Measurements from ENCODE around the gene PLA2G10.
"Not testable (repeated sequence)": the region's sequence is repeated elsewhere in the genome, so short reads cannot be mapped to it uniquely, and the experiment has no call there.

The PLA2G10 gene

DNA sequence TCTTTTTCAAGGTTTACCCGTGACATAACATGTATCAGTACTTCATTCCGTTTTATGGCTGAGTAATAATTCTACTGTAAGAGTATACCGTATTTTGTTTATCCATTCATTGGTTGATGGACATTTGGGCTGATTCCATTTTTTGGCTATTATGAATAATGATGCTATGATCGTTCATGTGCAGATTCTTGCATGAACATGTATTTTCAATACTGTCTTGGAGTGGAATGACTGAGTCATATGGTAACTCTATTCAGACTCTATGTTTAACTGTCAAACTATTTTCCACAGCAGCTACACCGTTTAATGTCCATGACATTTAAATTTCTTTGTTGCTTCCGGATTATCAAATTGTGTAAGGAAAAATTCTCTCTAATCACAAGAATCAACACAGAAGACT is 43.5 kb downstream of the PLA2G10 start:
- no peak overlapping the region for H3K9ac ChIP-seq (ENCODE audit: low read length)
- H2BK5ac ChIP-seq (ENCODE audit: low read length): no peak overlapping the region
- no peak overlapping the region for H3K4ac ChIP-seq (ENCODE audit: low read depth, low read length)
- H3K36me3 ChIP-seq (ENCODE audit: control insufficient read depth, insufficient read depth, low read length): peaks cover 6% of the 10 kb centered on the region
- H3K27me3 ChIP-seq (ENCODE audit: insufficient read depth, low read length, poor library complexity): no peaks in the 10 kb centered on the region
- H2BK15ac ChIP-seq (replicated peaks; ENCODE audit: low read depth): no peak overlapping the region
- H3K79me1 ChIP-seq (ENCODE audit: low read length): peaks cover 1% of the 10 kb centered on the region
- H3K4me2 ChIP-seq (ENCODE audit: low read length): no peak overlapping the region
- no peak overlapping the region for H3K27ac ChIP-seq (ENCODE audit: low read depth, low read length)
- no peak overlapping the region for H4K8ac ChIP-seq (ENCODE audit: low read depth, low read length)
- H3K4me1 ChIP-seq (ENCODE audit: control insufficient read depth, low read depth, low read length): no peaks in the 10 kb centered on the region
- no peaks in the 10 kb centered on the region for H3K79me2 ChIP-seq (ENCODE audit: control insufficient read depth, insufficient read depth, low read length)
- H2AK5ac ChIP-seq (ENCODE audit: low read length): no peak overlapping the region
- no peak overlapping the region for H3K18ac ChIP-seq (ENCODE audit: low read length)
- no peak overlapping the region for H3K4me3 ChIP-seq (ENCODE audit: low read length)
- no peak overlapping the region for H4K5ac ChIP-seq (ENCODE audit: low read length)
- no peak overlapping the region for H3K23ac ChIP-seq (ENCODE audit: low read length)
- DNase-seq: no peak
- no CpG with 5 or more reads among the region's 6 CpGs for WGBS (ENCODE audit: extremely low coverage, insufficient coverage, low lambda C conversion rate)
- no peak overlapping the region for H2BK120ac ChIP-seq (ENCODE audit: low read depth, low read length)
- no peak overlapping the region for H3K56ac ChIP-seq (ENCODE audit: low read length)

DNA sequence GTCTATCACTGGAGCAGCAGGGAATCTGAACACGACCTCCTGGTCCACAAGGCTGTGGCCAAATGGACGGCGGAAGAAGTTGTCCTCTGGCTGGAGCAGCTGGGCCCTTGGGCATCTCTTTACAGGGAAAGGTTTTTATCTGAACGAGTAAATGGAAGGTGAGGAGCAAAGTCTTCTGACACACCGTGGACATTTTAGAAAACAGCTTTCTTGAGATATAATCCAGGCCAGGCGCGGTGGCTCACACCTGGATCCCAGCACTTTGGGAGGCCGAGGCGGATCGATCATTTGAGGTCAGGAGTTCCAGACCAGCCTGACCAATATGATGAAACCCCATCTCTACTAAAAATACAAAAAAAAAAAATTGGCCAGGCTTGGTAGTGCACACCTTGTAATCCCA is 44.3 kb downstream of the PLA2G10 start:
- Histone ChIP-seq H3K4me3 (ENCODE audit: low read length) (no peak overlapping the region), H3K4me2 (ENCODE audit: low read length) (no peak overlapping the region), H3K27me3 (ENCODE audit: insufficient read depth, low read length, poor library complexity) (no peaks in the 10 kb centered on the region), H3K4me1 (ENCODE audit: control insufficient read depth, low read depth, low read length) (no peaks in the 10 kb centered on the region), H3K27ac (ENCODE audit: low read depth, low read length) (no peak overlapping the region), H3K79me1 (ENCODE audit: low read length) (peaks cover 1% of the 10 kb centered on the region), H2AK5ac (ENCODE audit: low read length) (no peak overlapping the region), H3K79me2 (ENCODE audit: control insufficient read depth, insufficient read depth, low read length) (no peaks in the 10 kb centered on the region), H3K23ac (ENCODE audit: low read length) (no peak overlapping the region), H3K18ac (ENCODE audit: low read length) (no peak overlapping the region), H4K5ac (ENCODE audit: low read length) (no peak overlapping the region), H4K8ac (ENCODE audit: low read depth, low read length) (no peak overlapping the region), H3K36me3 (ENCODE audit: control insufficient read depth, insufficient read depth, low read length) (peaks cover 6% of the 10 kb centered on the region), H2BK5ac (ENCODE audit: low read length) (no peak overlapping the region), H3K9ac (ENCODE audit: low read length) (no peak overlapping the region), H2BK120ac (ENCODE audit: low read depth, low read length) (no peak overlapping the region), H2BK15ac (replicated peaks; ENCODE audit: low read depth) (no peak overlapping the region), H3K56ac (ENCODE audit: low read length) (no peak overlapping the region), H3K4ac (ENCODE audit: low read depth, low read length) (no peak overlapping the region)
- DNase-seq: no peak
- no CpG with 5 or more reads among the region's 10 CpGs for WGBS (ENCODE audit: extremely low coverage, insufficient coverage, low lambda C conversion rate)

DNA sequence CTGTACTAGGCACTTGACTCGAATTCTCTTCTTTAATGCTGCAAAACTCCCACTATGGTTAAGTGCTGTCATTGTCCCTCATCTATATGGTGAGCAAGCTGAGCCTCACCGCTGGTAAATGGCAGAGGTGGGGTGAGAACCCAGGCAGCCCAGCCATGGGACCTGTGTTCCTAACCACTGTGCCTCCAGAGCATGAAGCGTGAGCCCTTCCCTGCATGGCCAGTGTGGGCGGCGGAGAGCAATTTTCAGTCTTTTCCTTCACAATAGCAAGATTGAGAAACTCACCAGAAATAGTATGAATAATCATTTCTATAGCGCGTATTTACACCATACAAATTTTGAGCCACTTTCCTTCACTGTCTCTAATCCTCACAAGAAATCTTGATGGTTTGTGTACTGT is 52.2 kb downstream of the PLA2G10 start:
- Histone ChIP-seq H3K27ac (ENCODE audit: low read depth, low read length) (no peak overlapping the region), H3K4me2 (ENCODE audit: low read length) (no peak overlapping the region), H3K79me1 (ENCODE audit: low read length) (peaks cover 18% of the 10 kb centered on the region), H3K4me3 (ENCODE audit: low read length) (no peak overlapping the region), H3K4me1 (ENCODE audit: control insufficient read depth, low read depth, low read length) (no peaks in the 10 kb centered on the region), H2BK120ac (ENCODE audit: low read depth, low read length) (no peak overlapping the region), H2BK15ac (replicated peaks; ENCODE audit: low read depth) (no peak overlapping the region), H3K9ac (ENCODE audit: low read length) (no peak overlapping the region), H3K56ac (ENCODE audit: low read length) (no peak overlapping the region), H4K5ac (ENCODE audit: low read length) (no peak overlapping the region), H3K79me2 (ENCODE audit: control insufficient read depth, insufficient read depth, low read length) (peaks cover 45% of the 10 kb centered on the region), H3K36me3 (ENCODE audit: control insufficient read depth, insufficient read depth, low read length) (peaks cover 1% of the 10 kb centered on the region), H3K27me3 (ENCODE audit: insufficient read depth, low read length, poor library complexity) (no peaks in the 10 kb centered on the region), H4K8ac (ENCODE audit: low read depth, low read length) (no peak overlapping the region), H3K4ac (ENCODE audit: low read depth, low read length) (no peak overlapping the region), H3K18ac (ENCODE audit: low read length) (no peak overlapping the region), H2BK5ac (ENCODE audit: low read length) (no peak overlapping the region), H3K23ac (ENCODE audit: low read length) (no peak overlapping the region), H2AK5ac (ENCODE audit: low read length) (no peak overlapping the region)
- no peak for DNase-seq
- no CpG with 5 or more reads among the region's 7 CpGs for WGBS (ENCODE audit: extremely low coverage, insufficient coverage, low lambda C conversion rate)

DNA sequence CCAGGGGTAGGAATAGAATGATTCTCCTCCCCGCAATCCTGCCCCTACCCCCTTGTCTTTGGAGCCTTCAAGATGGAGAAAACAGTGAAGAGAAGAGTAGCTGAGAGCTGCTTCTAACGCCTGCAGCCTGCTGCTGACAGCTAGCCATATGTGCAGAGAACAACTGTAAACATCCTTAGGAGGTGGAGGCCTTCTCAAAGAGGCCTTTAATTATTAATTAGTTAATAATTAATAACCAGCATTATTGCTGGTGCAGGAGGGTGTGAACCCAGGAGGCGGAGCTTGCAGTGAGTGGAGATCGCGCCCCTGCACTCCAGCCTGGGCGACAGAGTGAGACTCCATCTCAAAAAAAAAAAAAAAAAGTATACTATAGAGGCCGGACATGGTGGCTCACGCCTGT is 52.9 kb downstream of the PLA2G10 start:
- no peak overlapping the region for H2BK15ac ChIP-seq (replicated peaks; ENCODE audit: low read depth)
- no peak overlapping the region for H3K4me3 ChIP-seq (ENCODE audit: low read length)
- H3K56ac ChIP-seq (ENCODE audit: low read length): no peak overlapping the region
- H3K79me1 ChIP-seq (ENCODE audit: low read length): peaks cover 18% of the 10 kb centered on the region
- H3K27ac ChIP-seq (ENCODE audit: low read depth, low read length): no peak overlapping the region
- no peak overlapping the region for H3K9ac ChIP-seq (ENCODE audit: low read length)
- H2BK5ac ChIP-seq (ENCODE audit: low read length): no peak overlapping the region
- no peak overlapping the region for H3K23ac ChIP-seq (ENCODE audit: low read length)
- H4K5ac ChIP-seq (ENCODE audit: low read length): no peak overlapping the region
- DNase-seq: no peak
- no peak overlapping the region for H4K8ac ChIP-seq (ENCODE audit: low read depth, low read length)
- peaks cover 1% of the 10 kb centered on the region for H3K36me3 ChIP-seq (ENCODE audit: control insufficient read depth, insufficient read depth, low read length)
- no peaks in the 10 kb centered on the region for H3K4me1 ChIP-seq (ENCODE audit: control insufficient read depth, low read depth, low read length)
- peaks cover 46% of the 10 kb centered on the region for H3K79me2 ChIP-seq (ENCODE audit: control insufficient read depth, insufficient read depth, low read length)
- WGBS (ENCODE audit: extremely low coverage, insufficient coverage, low lambda C conversion rate): no CpG with 5 or more reads among the region's 8 CpGs
- H3K4ac ChIP-seq (ENCODE audit: low read depth, low read length): no peak overlapping the region
- no peaks in the 10 kb centered on the region for H3K27me3 ChIP-seq (ENCODE audit: insufficient read depth, low read length, poor library complexity)
- no peak overlapping the region for H2AK5ac ChIP-seq (ENCODE audit: low read length)
- H3K4me2 ChIP-seq (ENCODE audit: low read length): no peak overlapping the region
- H2BK120ac ChIP-seq (ENCODE audit: low read depth, low read length): no peak overlapping the region
- no peak overlapping the region for H3K18ac ChIP-seq (ENCODE audit: low read length)

- Histone ChIP-seq H3K18ac (ENCODE audit: low read length) (no peak overlapping the region), H3K79me2 (ENCODE audit: control insufficient read depth, insufficient read depth, low read length) (peaks cover 49% of the 10 kb centered on the region), H3K79me1 (ENCODE audit: low read length) (peaks cover 18% of the 10 kb centered on the region), H2BK15ac (replicated peaks; ENCODE audit: low read depth) (no peak overlapping the region), H3K4me3 (ENCODE audit: low read length) (no peak overlapping the region), H3K56ac (ENCODE audit: low read length) (no peak overlapping the region), H3K4me2 (ENCODE audit: low read length) (no peak overlapping the region), H3K23ac (ENCODE audit: low read length) (no peak overlapping the region), H2BK120ac (ENCODE audit: low read depth, low read length) (no peak overlapping the region), H4K8ac (ENCODE audit: low read depth, low read length) (no peak overlapping the region), H3K36me3 (ENCODE audit: control insufficient read depth, insufficient read depth, low read length) (peaks cover 1% of the 10 kb centered on the region), H3K27me3 (ENCODE audit: insufficient read depth, low read length, poor library complexity) (no peaks in the 10 kb centered on the region), H4K5ac (ENCODE audit: low read length) (no peak overlapping the region), H3K27ac (ENCODE audit: low read depth, low read length) (no peak overlapping the region), H3K4ac (ENCODE audit: low read depth, low read length) (no peak overlapping the region), H2BK5ac (ENCODE audit: low read length) (no peak overlapping the region), H3K9ac (ENCODE audit: low read length) (no peak overlapping the region), H3K4me1 (ENCODE audit: control insufficient read depth, low read depth, low read length) (no peaks in the 10 kb centered on the region), H2AK5ac (ENCODE audit: low read length) (no peak overlapping the region)
- WGBS (ENCODE audit: extremely low coverage, insufficient coverage, low lambda C conversion rate): no CpG with 5 or more reads among the region's 10 CpGs
- DNase-seq: no peak
Measured at GRCh38 chr16:14640538-14640937, 53.6 kb downstream of the PLA2G10 start.

DNA sequence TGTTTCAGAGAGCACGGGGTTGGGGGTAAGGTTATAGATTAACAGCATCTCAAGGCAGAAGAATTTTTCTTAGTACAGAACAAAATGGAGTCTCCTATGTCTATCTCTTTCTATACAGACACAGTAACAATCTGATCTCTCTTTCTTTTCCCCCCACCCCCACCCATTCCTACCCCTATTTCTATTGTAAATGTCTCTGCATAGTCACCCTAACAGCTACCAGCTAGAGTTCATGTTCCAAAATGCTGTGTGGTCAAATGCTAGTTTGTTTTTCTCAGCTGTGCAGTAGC is 57.2 kb downstream of the PLA2G10 start:
- H3K79me2 ChIP-seq (ENCODE audit: control insufficient read depth, insufficient read depth, low read length): peaks cover 62% of the 10 kb centered on the region
- not testable (repeated sequence) for H4K8ac ChIP-seq (ENCODE audit: low read depth, low read length); DNase-seq; H3K18ac ChIP-seq (ENCODE audit: low read length); H3K9ac ChIP-seq (ENCODE audit: low read length); H2BK5ac ChIP-seq (ENCODE audit: low read length); H2BK15ac ChIP-seq (replicated peaks; ENCODE audit: low read depth); H3K4ac ChIP-seq (ENCODE audit: low read depth, low read length); H2BK120ac ChIP-seq (ENCODE audit: low read depth, low read length); H3K23ac ChIP-seq (ENCODE audit: low read length); H3K56ac ChIP-seq (ENCODE audit: low read length); H3K4me2 ChIP-seq (ENCODE audit: low read length); H3K36me3 ChIP-seq (ENCODE audit: control insufficient read depth, insufficient read depth, low read length); H3K27me3 ChIP-seq (ENCODE audit: insufficient read depth, low read length, poor library complexity); H2AK5ac ChIP-seq (ENCODE audit: low read length); H3K4me3 ChIP-seq (ENCODE audit: low read length); H3K4me1 ChIP-seq (ENCODE audit: control insufficient read depth, low read depth, low read length); H4K5ac ChIP-seq (ENCODE audit: low read length); H3K27ac ChIP-seq (ENCODE audit: low read depth, low read length)
- H3K79me1 ChIP-seq (ENCODE audit: low read length): peaks cover 22% of the 10 kb centered on the region
- WGBS (ENCODE audit: extremely low coverage, insufficient coverage, low lambda C conversion rate): no CpG with 5 or more reads among the region's 1 CpG
